ENCODE data around the gene RTEL1.
A peak's percentile ranks its signal among the peaks of the same experiment; 100 is the strongest.

RTEL1 gene

DNA sequence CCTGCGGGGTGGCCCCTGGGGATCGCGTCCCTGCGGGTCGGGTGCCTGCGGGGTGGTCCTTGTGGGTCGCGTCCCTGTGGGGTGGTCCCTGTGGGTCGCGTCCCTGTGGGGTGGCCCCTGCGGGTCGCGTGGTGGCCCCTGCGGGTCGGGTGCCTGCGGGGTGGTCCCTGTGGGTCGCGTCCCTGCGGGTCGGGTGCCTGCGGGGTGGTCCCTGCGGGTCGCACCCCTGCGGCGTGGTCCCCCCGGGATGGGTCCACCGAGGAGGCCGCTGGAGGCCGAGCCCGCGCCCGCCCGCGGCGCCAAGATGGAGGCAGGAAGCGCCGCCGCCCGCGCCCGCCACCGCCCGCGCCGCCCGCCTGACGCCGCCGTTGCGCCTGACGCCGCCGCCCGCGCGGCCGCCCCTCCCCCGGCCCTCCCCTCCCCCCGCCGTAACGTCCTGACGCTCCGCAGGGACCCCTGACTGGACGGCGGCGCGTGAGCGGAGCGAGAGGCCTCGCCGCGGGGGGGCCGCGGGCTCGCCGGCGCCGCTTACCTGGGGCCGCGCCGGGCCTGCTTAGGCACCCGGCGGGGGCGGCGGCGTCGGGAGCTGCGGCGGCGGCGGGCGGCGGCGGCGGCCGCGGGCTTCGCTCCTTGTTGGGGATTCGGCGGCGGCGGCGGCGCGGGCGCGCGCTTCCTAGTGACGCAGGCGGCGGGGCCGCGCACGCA, 31.5 kb upstream of the RTEL1 start, which contains the start of gene GMEB2:
Gene GMEB2 (minus strand): TSS at position 678 of the 705 bp plus-strand sequence. CDS start 7,704 bp downstream, outside the sequence.
- H3K4me3 ChIP-seq (ENCODE audit: low read depth, low read length): peak within 1 kb of the TSS; percentile 89
- no peaks in the 10 kb centered on the region for H3K36me3 ChIP-seq (ENCODE audit: control insufficient read depth in 2 of 2, insufficient read depth in 1 of 2, low read length in 2 of 2)
- POLR2A ChIA-PET: interaction anchor here (0.8 to 1.5 kb wide), 9 partner anchors 8 to 52 kb away, joined by 3 to 20 read pairs (median 6); partner anchors contain the start of genes HELZ2, RTEL1 and STMN3
- TF ChIP-seq ZBTB48 (tag by site-specific recombination; IDR thresholded peaks at IDR 0.05) (peak; percentile 86; the same call in 1 of the 2 replicates), ZNF561 (tag by site-specific recombination; IDR thresholded peaks at IDR 0.05; ENCODE audit: borderline replicate concordance) (peak; percentile 59; the same call in 1 of the 2 replicates), GLIS1 (tag by site-specific recombination; IDR thresholded peaks at IDR 0.05) (peak; percentile 98), ZBTB8A (tag by site-specific recombination; IDR thresholded peaks at IDR 0.05) (peak; percentile 93), YY1 (tag by site-specific recombination; IDR thresholded peaks at IDR 0.05) (peak; percentile 25; the same call in 1 of the 2 replicates), ZIC2 (tag by site-specific recombination; IDR thresholded peaks at IDR 0.05) (peak; percentile 94), ZNF670 (tag by site-specific recombination; IDR thresholded peaks at IDR 0.05; ENCODE audit: low read depth) (no peak), KLF8 (tag by site-specific recombination; IDR thresholded peaks at IDR 0.05) (no peak; the same call in 1 of the 2 replicates), KLF7 (tag by site-specific recombination; IDR thresholded peaks at IDR 0.05; ENCODE audit: borderline replicate concordance) (no peak), ZXDB (tag by site-specific recombination; IDR thresholded peaks at IDR 0.05) (peak; percentile 49; the same call in 1 of the 2 replicates), ZNF404 (tag by site-specific recombination; IDR thresholded peaks at IDR 0.05) (no peak), ZSCAN30 (tag by site-specific recombination; IDR thresholded peaks at IDR 0.05) (0 out of 2 replicates have a peak, but pooled peaks have one; percentile 11), ZNF423 (tag by site-specific recombination; IDR thresholded peaks at IDR 0.05) (peak; percentile 89), ZNF175 (tag by site-specific recombination; IDR thresholded peaks at IDR 0.05) (no peak), GLIS2 (tag by site-specific recombination; IDR thresholded peaks at IDR 0.05) (peak; percentile 98), ZNF624 (tag by site-specific recombination; IDR thresholded peaks at IDR 0.05) (no peak)
- TF ChIP-seq, protein P1, sequence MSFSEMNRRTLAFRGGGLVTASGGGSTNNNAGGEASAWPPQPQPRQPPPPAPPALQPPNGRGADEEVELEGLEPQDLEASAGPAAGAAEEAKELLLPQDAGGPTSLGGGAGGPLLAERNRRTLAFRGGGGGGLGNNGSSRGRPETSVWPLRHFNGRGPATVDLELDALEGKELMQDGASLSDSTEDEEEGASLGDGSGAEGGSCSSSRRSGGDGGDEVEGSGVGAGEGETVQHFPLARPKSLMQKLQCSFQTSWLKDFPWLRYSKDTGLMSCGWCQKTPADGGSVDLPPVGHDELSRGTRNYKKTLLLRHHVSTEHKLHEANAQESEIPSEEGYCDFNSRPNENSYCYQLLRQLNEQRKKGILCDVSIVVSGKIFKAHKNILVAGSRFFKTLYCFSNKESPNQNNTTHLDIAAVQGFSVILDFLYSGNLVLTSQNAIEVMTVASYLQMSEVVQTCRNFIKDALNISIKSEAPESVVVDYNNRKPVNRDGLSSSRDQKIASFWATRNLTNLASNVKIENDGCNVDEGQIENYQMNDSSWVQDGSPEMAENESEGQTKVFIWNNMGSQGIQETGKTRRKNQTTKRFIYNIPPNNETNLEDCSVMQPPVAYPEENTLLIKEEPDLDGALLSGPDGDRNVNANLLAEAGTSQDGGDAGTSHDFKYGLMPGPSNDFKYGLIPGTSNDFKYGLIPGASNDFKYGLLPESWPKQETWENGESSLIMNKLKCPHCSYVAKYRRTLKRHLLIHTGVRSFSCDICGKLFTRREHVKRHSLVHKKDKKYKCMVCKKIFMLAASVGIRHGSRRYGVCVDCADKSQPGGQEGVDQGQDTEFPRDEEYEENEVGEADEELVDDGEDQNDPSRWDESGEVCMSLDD (tag by site-specific recombination; IDR thresholded peaks at IDR 0.05): 0 out of 2 replicates have a peak, but pooled peaks have one; percentile 19
- TF ChIP-seq, protein P2, sequence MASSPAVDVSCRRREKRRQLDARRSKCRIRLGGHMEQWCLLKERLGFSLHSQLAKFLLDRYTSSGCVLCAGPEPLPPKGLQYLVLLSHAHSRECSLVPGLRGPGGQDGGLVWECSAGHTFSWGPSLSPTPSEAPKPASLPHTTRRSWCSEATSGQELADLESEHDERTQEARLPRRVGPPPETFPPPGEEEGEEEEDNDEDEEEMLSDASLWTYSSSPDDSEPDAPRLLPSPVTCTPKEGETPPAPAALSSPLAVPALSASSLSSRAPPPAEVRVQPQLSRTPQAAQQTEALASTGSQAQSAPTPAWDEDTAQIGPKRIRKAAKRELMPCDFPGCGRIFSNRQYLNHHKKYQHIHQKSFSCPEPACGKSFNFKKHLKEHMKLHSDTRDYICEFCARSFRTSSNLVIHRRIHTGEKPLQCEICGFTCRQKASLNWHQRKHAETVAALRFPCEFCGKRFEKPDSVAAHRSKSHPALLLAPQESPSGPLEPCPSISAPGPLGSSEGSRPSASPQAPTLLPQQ (tag by site-specific recombination; IDR thresholded peaks at IDR 0.05): no peak; the same call in 1 of the 2 replicates
- TF ChIP-seq, protein P3, sequence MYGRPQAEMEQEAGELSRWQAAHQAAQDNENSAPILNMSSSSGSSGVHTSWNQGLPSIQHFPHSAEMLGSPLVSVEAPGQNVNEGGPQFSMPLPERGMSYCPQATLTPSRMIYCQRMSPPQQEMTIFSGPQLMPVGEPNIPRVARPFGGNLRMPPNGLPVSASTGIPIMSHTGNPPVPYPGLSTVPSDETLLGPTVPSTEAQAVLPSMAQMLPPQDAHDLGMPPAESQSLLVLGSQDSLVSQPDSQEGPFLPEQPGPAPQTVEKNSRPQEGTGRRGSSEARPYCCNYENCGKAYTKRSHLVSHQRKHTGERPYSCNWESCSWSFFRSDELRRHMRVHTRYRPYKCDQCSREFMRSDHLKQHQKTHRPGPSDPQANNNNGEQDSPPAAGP (tag by site-specific recombination; IDR thresholded peaks at IDR 0.05): 0 out of 2 replicates have a peak, but pooled peaks have one; percentile 17
- TF ChIP-seq, protein P4, sequence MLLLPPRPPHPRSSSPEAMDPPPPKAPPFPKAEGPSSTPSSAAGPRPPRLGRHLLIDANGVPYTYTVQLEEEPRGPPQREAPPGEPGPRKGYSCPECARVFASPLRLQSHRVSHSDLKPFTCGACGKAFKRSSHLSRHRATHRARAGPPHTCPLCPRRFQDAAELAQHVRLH (tag by site-specific recombination; IDR thresholded peaks at IDR 0.05): no peak
- TF ChIP-seq, protein P5, sequence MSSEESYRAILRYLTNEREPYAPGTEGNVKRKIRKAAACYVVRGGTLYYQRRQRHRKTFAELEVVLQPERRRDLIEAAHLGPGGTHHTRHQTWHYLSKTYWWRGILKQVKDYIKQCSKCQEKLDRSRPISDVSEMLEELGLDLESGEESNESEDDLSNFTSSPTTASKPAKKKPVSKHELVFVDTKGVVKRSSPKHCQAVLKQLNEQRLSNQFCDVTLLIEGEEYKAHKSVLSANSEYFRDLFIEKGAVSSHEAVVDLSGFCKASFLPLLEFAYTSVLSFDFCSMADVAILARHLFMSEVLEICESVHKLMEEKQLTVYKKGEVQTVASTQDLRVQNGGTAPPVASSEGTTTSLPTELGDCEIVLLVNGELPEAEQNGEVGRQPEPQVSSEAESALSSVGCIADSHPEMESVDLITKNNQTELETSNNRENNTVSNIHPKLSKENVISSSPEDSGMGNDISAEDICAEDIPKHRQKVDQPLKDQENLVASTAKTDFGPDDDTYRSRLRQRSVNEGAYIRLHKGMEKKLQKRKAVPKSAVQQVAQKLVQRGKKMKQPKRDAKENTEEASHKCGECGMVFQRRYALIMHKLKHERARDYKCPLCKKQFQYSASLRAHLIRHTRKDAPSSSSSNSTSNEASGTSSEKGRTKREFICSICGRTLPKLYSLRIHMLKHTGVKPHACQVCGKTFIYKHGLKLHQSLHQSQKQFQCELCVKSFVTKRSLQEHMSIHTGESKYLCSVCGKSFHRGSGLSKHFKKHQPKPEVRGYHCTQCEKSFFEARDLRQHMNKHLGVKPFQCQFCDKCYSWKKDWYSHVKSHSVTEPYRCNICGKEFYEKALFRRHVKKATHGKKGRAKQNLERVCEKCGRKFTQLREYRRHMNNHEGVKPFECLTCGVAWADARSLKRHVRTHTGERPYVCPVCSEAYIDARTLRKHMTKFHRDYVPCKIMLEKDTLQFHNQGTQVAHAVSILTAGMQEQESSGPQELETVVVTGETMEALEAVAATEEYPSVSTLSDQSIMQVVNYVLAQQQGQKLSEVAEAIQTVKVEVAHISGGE (tag by site-specific recombination; conservative IDR thresholded peaks at IDR 0.05; ENCODE audit: low read depth): no peak
- H3K9me3 ChIP-seq (ENCODE audit: control insufficient read depth, insufficient read depth, low read depth, low read length): no peaks in the 10 kb centered on the region
- CTCF ChIA-PET: interaction anchor here (1.1 kb wide), 1 partner anchor 22 kb away, joined by 3 read pairs; no protein-coding TSS in a partner anchor
- H3K27ac ChIP-seq (ENCODE audit: extremely low read depth, low read depth, low read length): peak within 1 kb of the TSS; percentile 98
- no peaks in the 10 kb centered on the region for H3K4me1 ChIP-seq (ENCODE audit: control insufficient read depth, insufficient read depth, low read length)

All from HEK293 (cell line).